Glomerular visceral epithelial cell (primary cell): ENCODE measurements around the gene CRYAA.
"Not testable (repeated sequence)": the region's sequence is repeated elsewhere in the genome, so short reads cannot be mapped to it uniquely, and the experiment has no call there.

Source experiments
- DNase-seq: peaks from one replicate; pipeline ENCODE4 v3.0.0-alpha.2; 2016; ENCODE audit errors: extremely low spot score

The CRYAA gene

GRCh38 chr21:43168708-43169107, at the start of gene CRYAA:
Gene CRYAA, plus strand, starts transcription at chr21:43169008. Its CDS starts 92 bp downstream, at chr21:43169100.
- DNase-seq: not testable (repeated sequence)

GRCh38 chr21:43130094-43130493, 38.7 kb upstream of the CRYAA start:
- not testable (repeated sequence) for DNase-seq

GRCh38 chr21:43134520-43134919, 34.3 kb upstream of the CRYAA start:
- not testable (repeated sequence) for DNase-seq

GRCh38 chr21:43138944-43139343, 29.9 kb upstream of the CRYAA start:
- DNase-seq: not testable (repeated sequence)

GRCh38 chr21:43141407-43141806, 27.4 kb upstream of the CRYAA start:
- not testable (repeated sequence) for DNase-seq

- DNase-seq: not testable (repeated sequence)
Observed at GRCh38 chr21:43146637-43147036, 22.2 kb upstream of the CRYAA start.

GRCh38 chr21:43147999-43148398, 20.8 kb upstream of the CRYAA start:
- not testable (repeated sequence) for DNase-seq

- DNase-seq: not testable (repeated sequence)
Observed at GRCh38 chr21:43149344-43149743, 19.5 kb upstream of the CRYAA start.

- DNase-seq: not testable (repeated sequence)
Observed at GRCh38 chr21:43153601-43154000, 15.2 kb upstream of the CRYAA start.

GRCh38 chr21:43159279-43160175, 9.3 kb upstream of the CRYAA start:
- not testable (repeated sequence) for DNase-seq

GRCh38 chr21:43161826-43162707, 6.7 kb upstream of the CRYAA start:
- not testable (repeated sequence) for DNase-seq

- DNase-seq: not testable (repeated sequence)
Observed at GRCh38 chr21:43162708-43163205, 6.1 kb upstream of the CRYAA start.

GRCh38 chr21:43164823-43165222, 4.0 kb upstream of the CRYAA start:
- DNase-seq: not testable (repeated sequence)

GRCh38 chr21:43165734-43166133, 3.1 kb upstream of the CRYAA start:
- not testable (repeated sequence) for DNase-seq

GRCh38 chr21:43169230-43169886, 550 bp downstream of the CRYAA start:
- DNase-seq: not testable (repeated sequence)

- DNase-seq: not testable (repeated sequence)
Observed at GRCh38 chr21:43169891-43170290, 1.1 kb downstream of the CRYAA start.

GRCh38 chr21:43172812-43173211, 4.0 kb downstream of the CRYAA start:
- not testable (repeated sequence) for DNase-seq

GRCh38 chr21:43173438-43173837, 4.6 kb downstream of the CRYAA start:
- DNase-seq: not testable (repeated sequence)

GRCh38 chr21:43173930-43174329, 5.1 kb downstream of the CRYAA start:
- DNase-seq: not testable (repeated sequence)

GRCh38 chr21:43174998-43175397, 6.2 kb downstream of the CRYAA start:
- not testable (repeated sequence) for DNase-seq

GRCh38 chr21:43176621-43177020, 7.8 kb downstream of the CRYAA start:
- DNase-seq: not testable (repeated sequence)
